Temporal lobe (tissue), 2 donors: ENCODE data around the gene RALGAPA1. TPM values are rescaled to one million over a fixed set of nuclear protein-coding genes. Genes with fewer than 3 reads are reported as not detected.

Source experiments
- small RNA-seq: library from RNA; depleted of rRNA; stranded (forward); fragments of <200 nt; gene quantifications from one replicate; pipeline ENCODE3, GENCODE V24; 2014; ENCODE audit warnings: low replicate concordance
- total RNA-seq: library from RNA; depleted of rRNA; stranded (reverse); fragments of >200 nt; gene quantifications from one replicate; pipeline ENCODE4 v1.2.3, GENCODE V29; 2014

The RALGAPA1 gene
- total RNA-seq, 1 donor from 2014 or later, result 151 TPM

Small RNAs within 50 kb of the gene (small RNA-seq; reads per million reads assigned to genes)
- gene RF00322, result not detected

Other genes starting within 250 kb of the RALGAPA1 start
- 19.9 TPM for gene BRMS1L, start 17.0 kb upstream of the RALGAPA1 start, total RNA-seq